ENCODE results near the gene NRXN2.

NRXN2 gene

GRCh38 chr11:64643920-64644646 is 78.9 kb downstream of the NRXN2 start:
- no peak for DNase-seq

- DNase-seq, result no peak
Measured at GRCh38 chr11:64643256-64643881, 79.6 kb downstream of the NRXN2 start.

GRCh38 chr11:64642871-64643255 is 80.1 kb downstream of the NRXN2 start:
- no peak for DNase-seq

GRCh38 chr11:64642418-64642735 is 80.6 kb downstream of the NRXN2 start:
- DNase-seq, result no peak

- no peak for DNase-seq
Measured at GRCh38 chr11:64641596-64642417, 81.2 kb downstream of the NRXN2 start.

- DNase-seq, result no peak
Measured at GRCh38 chr11:64639885-64640284, 83.1 kb downstream of the NRXN2 start.

GRCh38 chr11:64638829-64639228 is 84.2 kb downstream of the NRXN2 start:
- no peak for DNase-seq

GRCh38 chr11:64638018-64638665 is 84.9 kb downstream of the NRXN2 start:
- DNase-seq, result no peak

GRCh38 chr11:64637334-64638017 is 85.5 kb downstream of the NRXN2 start:
- DNase-seq, result no peak

GRCh38 chr11:64633555-64634159 is 89.3 kb downstream of the NRXN2 start:
- no peak for DNase-seq

GRCh38 chr11:64632654-64633053 is 90.3 kb downstream of the NRXN2 start:
- no peak for DNase-seq

- no peak for DNase-seq
Measured at GRCh38 chr11:64632237-64632636, 90.8 kb downstream of the NRXN2 start.

GRCh38 chr11:64631675-64632074 is 91.3 kb downstream of the NRXN2 start:
- DNase-seq, result no peak

GRCh38 chr11:64629796-64630562 is 93.0 kb downstream of the NRXN2 start:
- DNase-seq, result no peak

GRCh38 chr11:64629103-64629502 is 93.9 kb downstream of the NRXN2 start:
- DNase-seq, result no peak

GRCh38 chr11:64628596-64628995 is 94.4 kb downstream of the NRXN2 start:
- DNase-seq, result no peak

- DNase-seq, result no peak
Measured at GRCh38 chr11:64627371-64627770, 95.6 kb downstream of the NRXN2 start.

- DNase-seq, result no peak
Measured at GRCh38 chr11:64626637-64627036, 96.4 kb downstream of the NRXN2 start.

- DNase-seq, result no peak
Measured at GRCh38 chr11:64624883-64625481, 98.0 kb downstream of the NRXN2 start.

- no peak for DNase-seq
Measured at GRCh38 chr11:64622681-64623080, 100.3 kb downstream of the NRXN2 start.
